PC-3 (cell line): ENCODE data around the gene UNC5C.

ENCODE experiments used
- EZH2 ChIP-seq: fragments of 300-600 bp; sonication (generic); IDR thresholded peaks from one replicate; pipeline ENCODE4 v1.6.1; 2017; ENCODE audit warnings: antibody characterized with exemption, mild to moderate bottlenecking, low read length; ENCODE audit not compliant: unreplicated experiment
- EZH2phosphoT487 ChIP-seq: fragments of 300-600 bp; sonication (generic); IDR thresholded peaks from 2 replicates; pipeline ENCODE4 v1.6.1; 2018; ENCODE audit warnings: mild to moderate bottlenecking, antibody characterized with exemption, low read length, borderline replicate concordance
- TF ChIP-seq, protein P1 (sequence below): fragments of 300-600 bp; sonication (generic); conservative IDR thresholded peaks from 2 replicates; pipeline ENCODE4 v1.5.1; 2017; ENCODE audit warnings: antibody characterized with exemption, low read depth, mild to moderate bottlenecking, low read length

DNA sequence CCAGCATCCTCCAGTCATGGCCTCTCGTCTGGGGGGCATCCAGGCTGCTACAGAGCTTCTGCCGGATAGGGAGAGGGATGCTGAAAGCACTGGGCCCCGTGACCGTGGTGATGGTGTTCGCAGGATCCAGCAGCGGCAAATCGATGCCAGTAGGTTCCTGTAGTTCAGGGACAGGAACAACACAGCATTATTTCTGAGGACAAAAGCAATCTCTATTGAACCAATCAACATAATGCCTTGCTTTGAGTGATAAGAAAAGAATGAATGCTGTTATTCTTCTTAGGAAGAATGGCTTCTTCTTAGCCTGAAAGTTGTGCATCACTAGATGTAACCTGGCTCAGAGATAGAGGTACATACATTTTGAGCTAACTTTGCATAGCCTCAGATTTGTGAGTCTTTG is 378.6 kb downstream of the UNC5C start:
- TF ChIP-seq, protein P1, sequence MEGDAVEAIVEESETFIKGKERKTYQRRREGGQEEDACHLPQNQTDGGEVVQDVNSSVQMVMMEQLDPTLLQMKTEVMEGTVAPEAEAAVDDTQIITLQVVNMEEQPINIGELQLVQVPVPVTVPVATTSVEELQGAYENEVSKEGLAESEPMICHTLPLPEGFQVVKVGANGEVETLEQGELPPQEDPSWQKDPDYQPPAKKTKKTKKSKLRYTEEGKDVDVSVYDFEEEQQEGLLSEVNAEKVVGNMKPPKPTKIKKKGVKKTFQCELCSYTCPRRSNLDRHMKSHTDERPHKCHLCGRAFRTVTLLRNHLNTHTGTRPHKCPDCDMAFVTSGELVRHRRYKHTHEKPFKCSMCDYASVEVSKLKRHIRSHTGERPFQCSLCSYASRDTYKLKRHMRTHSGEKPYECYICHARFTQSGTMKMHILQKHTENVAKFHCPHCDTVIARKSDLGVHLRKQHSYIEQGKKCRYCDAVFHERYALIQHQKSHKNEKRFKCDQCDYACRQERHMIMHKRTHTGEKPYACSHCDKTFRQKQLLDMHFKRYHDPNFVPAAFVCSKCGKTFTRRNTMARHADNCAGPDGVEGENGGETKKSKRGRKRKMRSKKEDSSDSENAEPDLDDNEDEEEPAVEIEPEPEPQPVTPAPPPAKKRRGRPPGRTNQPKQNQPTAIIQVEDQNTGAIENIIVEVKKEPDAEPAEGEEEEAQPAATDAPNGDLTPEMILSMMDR = no peak
- TF ChIP-seq EZH2 (no peak), EZH2phosphoT487 (no peak)
